ENCODE results near the gene EVX2.

The EVX2 gene

GRCh38 chr2:176115883-176116813 lies 32.4 kb upstream of the EVX2 start, which contains the start of gene HOXD10:
Gene HOXD10, plus strand, starts transcription at chr2:176116778. Its CDS starts 56 bp downstream, at chr2:176116834.
- no peak for TF ChIP-seq ZNF274 (IDR thresholded peaks at IDR 0.05; ENCODE audit: low read depth, low read length)
- no peak within 1 kb of the TSS for H3K4me3 ChIP-seq (ENCODE audit: low read length)

- no peak for TF ChIP-seq ZNF274 (IDR thresholded peaks at IDR 0.05; ENCODE audit: low read depth, low read length)
- no peak overlapping the region for H3K4me3 ChIP-seq (ENCODE audit: low read length)
Measured at GRCh38 chr2:176114930-176115625, 31.3 kb upstream of the EVX2 start.

- TF ChIP-seq ZNF274 (IDR thresholded peaks at IDR 0.05; ENCODE audit: low read depth, low read length), result no peak
- H3K4me3 ChIP-seq (ENCODE audit: low read length), result no peak overlapping the region
Measured at GRCh38 chr2:176114120-176114929, 30.6 kb upstream of the EVX2 start.

- TF ChIP-seq ZNF274 (IDR thresholded peaks at IDR 0.05; ENCODE audit: low read depth, low read length), result no peak
- no peak overlapping the region for H3K4me3 ChIP-seq (ENCODE audit: low read length)
Measured at GRCh38 chr2:176112375-176113302, 28.9 kb upstream of the EVX2 start.

- no peak overlapping the region for H3K4me3 ChIP-seq (ENCODE audit: low read length)
- no peak for TF ChIP-seq ZNF274 (IDR thresholded peaks at IDR 0.05; ENCODE audit: low read depth, low read length)
Measured at GRCh38 chr2:176111846-176112374, 28.1 kb upstream of the EVX2 start.

GRCh38 chr2:176111309-176111663 lies 27.5 kb upstream of the EVX2 start:
- TF ChIP-seq ZNF274 (IDR thresholded peaks at IDR 0.05; ENCODE audit: low read depth, low read length), result no peak
- H3K4me3 ChIP-seq (ENCODE audit: low read length), result no peak overlapping the region

- no peak for TF ChIP-seq ZNF274 (IDR thresholded peaks at IDR 0.05; ENCODE audit: low read depth, low read length)
- no peak overlapping the region for H3K4me3 ChIP-seq (ENCODE audit: low read length)
Measured at GRCh38 chr2:176110415-176111308, 26.9 kb upstream of the EVX2 start.

- TF ChIP-seq ZNF274 (IDR thresholded peaks at IDR 0.05; ENCODE audit: low read depth, low read length), result no peak
- H3K4me3 ChIP-seq (ENCODE audit: low read length), result no peak overlapping the region
Measured at GRCh38 chr2:176109946-176110345, 26.2 kb upstream of the EVX2 start.

GRCh38 chr2:176109192-176109901 lies 25.6 kb upstream of the EVX2 start:
- no peak overlapping the region; the same call in 1 of the 2 replicates for H3K4me3 ChIP-seq (ENCODE audit: low read length)
- no peak for TF ChIP-seq ZNF274 (IDR thresholded peaks at IDR 0.05; ENCODE audit: low read depth, low read length)

- no peak for TF ChIP-seq ZNF274 (IDR thresholded peaks at IDR 0.05; ENCODE audit: low read depth, low read length)
- H3K4me3 ChIP-seq (ENCODE audit: low read length), result no peak overlapping the region; the same call in 1 of the 2 replicates
Measured at GRCh38 chr2:176107731-176108181, 24.0 kb upstream of the EVX2 start.
